ENCODE results near the gene RBM48. TPM values are rescaled to one million over a fixed set of nuclear protein-coding genes. Genes with fewer than 3 reads are reported as not detected.
A peak's percentile ranks its signal among the peaks of the same experiment; 100 is the strongest.

RBM48 gene
- total RNA-seq, 2 experiments from 2014 or later: 22.6 to 24.2 TPM

DNA sequence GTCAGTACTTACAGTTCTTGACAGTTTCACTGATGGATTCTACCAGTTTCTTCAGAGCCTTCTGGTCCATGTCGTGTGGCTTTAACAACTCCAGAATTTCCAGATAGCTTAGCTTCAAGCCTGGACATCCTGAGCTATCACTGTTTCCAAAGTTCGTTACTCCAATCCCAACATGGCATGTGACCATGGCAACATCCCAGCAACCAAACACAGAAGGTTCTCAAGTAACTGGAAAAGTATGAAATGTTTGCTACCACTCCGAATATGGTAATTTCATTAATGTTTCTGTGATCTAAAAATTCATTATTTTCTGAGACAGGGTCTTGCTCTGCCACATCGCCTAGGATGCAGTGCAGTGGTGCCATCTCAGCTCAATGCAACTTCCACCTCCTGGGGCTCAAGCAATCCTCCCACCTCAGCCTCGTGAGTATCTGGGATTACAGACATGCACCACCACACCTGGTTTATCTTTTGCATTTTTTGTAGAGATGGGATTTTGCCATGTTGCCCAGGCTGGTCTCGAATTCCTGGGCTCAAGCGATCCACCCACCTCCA lies 29.3 kb downstream of the RBM48 start:
- POLR2A ChIA-PET: interaction anchor here (0.5 kb wide), 1 partner anchor 275 kb away, joined by 3 read pairs; no protein-coding TSS in a partner anchor
- ATAC-seq (ENCODE audit: low read depth): no peak
- Mint-ChIP-seq H3K36me3 (peaks cover 3% of the 10 kb centered on the region), H3K27me3 (peaks cover 4% of the 10 kb centered on the region), H3K4me1 (no peaks in the 10 kb centered on the region), H3K27ac (no peak overlapping the region), H3K9me3 (no peaks in the 10 kb centered on the region), H3K4me3 (no peak overlapping the region)
- DNase-seq: no peak

DNA sequence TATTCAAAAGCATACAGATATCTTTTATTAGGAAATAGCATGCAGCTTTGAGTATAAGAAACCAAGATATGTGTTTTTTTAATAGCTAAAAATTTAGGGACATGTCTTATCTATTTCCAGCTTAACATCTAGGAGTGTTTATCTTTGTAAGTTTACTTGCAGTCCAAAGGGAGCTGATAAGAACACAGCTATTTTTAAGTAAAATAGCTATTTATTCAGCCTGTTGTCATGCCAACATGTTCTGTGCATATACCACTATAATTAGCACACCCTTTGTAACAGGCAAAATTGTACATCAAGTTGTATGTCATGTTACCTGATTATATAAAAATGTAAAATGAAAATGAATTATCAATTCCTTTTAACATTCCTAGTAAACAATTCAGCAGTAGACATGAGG lies 32.0 kb downstream of the RBM48 start:
- no peak for DNase-seq
- POLR2A ChIA-PET: no interaction called here
- Mint-ChIP-seq H3K4me1 (no peaks in the 10 kb centered on the region), H3K9me3 (no peaks in the 10 kb centered on the region), H3K4me3 (no peak overlapping the region), H3K27me3 (no peaks in the 10 kb centered on the region), H3K27ac (no peak overlapping the region), H3K36me3 (peaks cover 7% of the 10 kb centered on the region)
- ATAC-seq (ENCODE audit: low read depth): no peak

DNA sequence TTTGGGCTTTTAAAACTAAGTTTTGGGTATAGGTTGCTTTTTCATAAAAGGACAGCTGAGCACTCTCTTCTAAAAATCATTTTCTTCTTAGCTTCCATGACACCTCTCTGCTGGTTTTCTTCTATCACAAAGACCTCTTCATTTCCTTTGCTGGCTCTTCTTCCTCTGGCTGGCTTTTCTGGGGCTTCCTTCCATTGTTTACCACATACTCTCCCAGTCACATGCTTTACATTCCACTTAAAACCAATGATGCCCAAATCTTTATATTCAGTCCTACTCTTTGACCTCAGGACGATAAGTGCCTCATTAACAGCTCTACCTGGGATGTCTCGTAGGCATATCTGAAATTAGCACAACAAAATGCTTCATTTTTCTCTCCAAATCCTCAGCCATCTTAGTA lies 34.8 kb downstream of the RBM48 start:
- no peak overlapping the region for H3K4me3 Mint-ChIP-seq
- H3K27ac Mint-ChIP-seq: no peak overlapping the region
- H3K36me3 Mint-ChIP-seq: peaks cover 11% of the 10 kb centered on the region
- DNase-seq (no peak), ATAC-seq (ENCODE audit: low read depth) (no peak)
- no peaks in the 10 kb centered on the region for H3K27me3 Mint-ChIP-seq
- POLR2A ChIA-PET: interaction anchor here (0.7 to 1.3 kb wide), 2 partner anchors 26 to 35 kb away, joined by 3 read pairs; partner anchors contain the start of genes PEX1 and RBM48
- H3K4me1 Mint-ChIP-seq: no peaks in the 10 kb centered on the region
- no peaks in the 10 kb centered on the region for H3K9me3 Mint-ChIP-seq

DNA sequence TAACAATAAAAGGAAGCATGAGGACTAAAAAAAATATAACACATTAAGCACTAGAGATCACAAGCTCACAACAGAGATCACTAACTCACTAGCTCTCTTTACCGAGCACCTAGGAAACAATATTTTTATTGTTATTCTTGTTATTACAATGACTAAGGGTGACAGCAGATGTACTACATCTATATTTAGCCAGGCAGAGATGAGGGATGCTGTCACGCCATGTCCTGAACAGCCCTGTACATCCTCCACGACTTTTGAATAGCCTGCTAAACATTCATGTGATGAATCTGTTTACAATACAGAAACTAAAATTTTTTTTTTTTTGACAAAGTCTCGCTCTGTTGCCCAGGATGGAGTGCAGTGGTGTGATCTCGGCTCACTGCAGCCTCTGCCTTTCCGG lies 38.9 kb downstream of the RBM48 start:
- DNase-seq (no peak), ATAC-seq (ENCODE audit: low read depth) (no peak)
- Mint-ChIP-seq H3K4me1 (no peaks in the 10 kb centered on the region), H3K4me3 (no peak overlapping the region), H3K9me3 (no peaks in the 10 kb centered on the region), H3K36me3 (peaks cover 15% of the 10 kb centered on the region), H3K27ac (no peak overlapping the region), H3K27me3 (no peaks in the 10 kb centered on the region)
- POLR2A ChIA-PET: no interaction called here

DNA sequence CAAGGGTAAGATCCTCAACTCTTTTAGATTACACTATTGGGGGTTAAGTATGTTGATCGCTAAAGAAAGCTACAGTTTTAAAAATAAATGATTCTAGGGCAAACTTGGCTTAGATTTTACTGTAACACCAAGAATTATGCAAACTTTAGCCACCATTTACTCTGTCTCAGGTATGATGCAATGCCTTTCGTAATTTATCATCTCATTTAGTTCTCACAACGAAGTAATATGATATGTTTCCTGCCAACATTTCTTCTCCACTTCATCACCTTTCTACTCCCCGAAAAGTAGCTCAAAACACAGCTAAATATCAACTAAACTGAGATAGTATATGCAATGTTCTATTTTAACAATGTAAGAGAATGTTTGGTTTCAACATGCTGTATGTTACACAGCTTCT lies 40.5 kb downstream of the RBM48 start:
- H3K27me3 Mint-ChIP-seq: no peaks in the 10 kb centered on the region
- DNase-seq (no peak), ATAC-seq (ENCODE audit: low read depth) (no peak)
- POLR2A ChIA-PET: no interaction called here
- H3K4me1 Mint-ChIP-seq: peaks cover 2% of the 10 kb centered on the region
- H3K27ac Mint-ChIP-seq: peak overlapping the region; percentile 38
- no peaks in the 10 kb centered on the region for H3K9me3 Mint-ChIP-seq
- peaks cover 18% of the 10 kb centered on the region for H3K36me3 Mint-ChIP-seq
- no peak overlapping the region for H3K4me3 Mint-ChIP-seq

DNA sequence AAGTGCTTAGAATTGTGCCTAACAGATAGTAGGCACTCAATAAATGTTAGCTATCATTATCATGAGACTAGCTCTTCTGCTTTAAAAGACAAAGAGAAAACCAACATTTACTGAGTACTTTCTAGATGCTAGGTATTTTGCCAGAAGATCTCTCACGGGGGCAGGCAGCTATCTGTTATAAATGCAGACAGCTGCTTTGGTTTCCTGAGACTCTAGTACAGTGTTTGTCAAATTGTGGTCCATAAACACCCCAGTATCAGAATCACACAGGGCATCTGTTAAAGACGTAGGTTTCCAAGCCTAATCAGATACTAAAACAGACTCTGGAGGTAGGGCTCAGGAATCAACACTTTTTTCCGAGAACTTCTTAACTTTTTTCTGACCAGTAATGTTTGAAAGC lies 47.7 kb downstream of the RBM48 start:
- H3K36me3 Mint-ChIP-seq: peaks cover 31% of the 10 kb centered on the region
- H3K27ac Mint-ChIP-seq: no peak overlapping the region
- POLR2A ChIA-PET: interaction anchor here (1.0 to 1.3 kb wide), 2 partner anchors 14 to 48 kb away, joined by 3 read pairs; partner anchors contain the start of genes FAM133B, PEX1 and RBM48
- no peaks in the 10 kb centered on the region for H3K9me3 Mint-ChIP-seq
- H3K4me1 Mint-ChIP-seq: peaks cover 4% of the 10 kb centered on the region
- ATAC-seq (ENCODE audit: low read depth) (no peak), DNase-seq (no peak)
- no peak overlapping the region for H3K4me3 Mint-ChIP-seq
- H3K27me3 Mint-ChIP-seq: no peaks in the 10 kb centered on the region

DNA sequence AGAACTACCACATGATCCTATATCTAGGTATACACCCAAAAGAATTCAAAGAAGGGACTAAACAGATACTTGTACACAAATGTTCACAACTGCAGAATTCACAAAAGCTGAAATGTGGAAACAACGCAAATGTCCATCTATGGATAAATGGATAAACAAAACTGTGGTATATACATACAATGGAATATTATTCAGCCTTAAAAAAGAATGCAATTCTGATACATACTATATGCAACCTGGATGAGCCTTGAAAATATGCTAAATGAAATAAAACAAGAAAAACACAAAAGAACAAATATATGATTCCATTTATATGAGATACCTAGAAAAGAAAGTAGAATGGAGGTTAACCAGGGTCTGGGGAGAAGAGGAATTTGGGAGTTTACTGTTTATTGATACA lies 54.4 kb downstream of the RBM48 start:
- H3K9me3 Mint-ChIP-seq: peaks cover 4% of the 10 kb centered on the region
- ATAC-seq (ENCODE audit: low read depth) (no peak), DNase-seq (no peak)
- H3K27me3 Mint-ChIP-seq: no peaks in the 10 kb centered on the region
- peaks cover 27% of the 10 kb centered on the region for H3K36me3 Mint-ChIP-seq
- peaks cover 22% of the 10 kb centered on the region for H3K4me1 Mint-ChIP-seq
- H3K27ac Mint-ChIP-seq: no peak overlapping the region
- no peak overlapping the region for H3K4me3 Mint-ChIP-seq
- POLR2A ChIA-PET: no interaction called here

DNA sequence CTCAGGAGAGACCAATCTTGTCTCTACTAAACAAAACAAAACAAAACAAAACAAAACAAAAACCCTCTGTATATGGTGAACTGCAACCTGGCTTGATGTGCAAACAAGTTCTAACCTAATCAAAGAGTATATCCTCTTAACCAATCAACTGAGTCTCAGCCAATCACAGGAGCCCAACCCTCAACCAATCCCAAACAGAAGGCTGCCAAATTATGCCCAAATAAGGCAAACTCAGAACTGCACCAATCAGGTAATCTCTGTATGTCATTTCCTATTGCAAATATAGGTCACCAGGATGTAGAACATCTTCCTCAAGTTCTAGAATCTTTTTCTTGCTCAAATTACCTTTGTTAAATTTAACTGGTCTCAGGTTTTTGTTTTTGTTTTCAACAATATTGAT lies 56.4 kb downstream of the RBM48 start:
- ATAC-seq (ENCODE audit: low read depth): peak; percentile 5

DNA sequence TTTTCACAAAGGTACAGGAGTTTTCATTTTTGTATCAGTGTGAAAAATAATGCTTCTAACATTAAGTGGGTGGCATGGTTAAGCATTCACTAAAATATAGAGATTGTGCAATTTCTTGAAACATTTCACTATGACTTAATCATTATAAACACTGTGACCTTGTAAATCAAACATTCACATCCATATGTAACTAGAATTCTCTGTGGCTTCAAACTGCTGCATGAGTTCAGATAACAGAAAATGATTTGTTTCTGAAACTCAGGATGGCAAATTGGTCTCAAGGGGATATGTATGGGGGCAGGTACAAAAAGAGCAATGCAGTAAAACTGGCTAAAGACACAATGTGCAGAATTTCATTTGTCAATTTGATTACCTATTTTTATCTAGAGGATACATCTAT lies 57.8 kb downstream of the RBM48 start:
- Mint-ChIP-seq H3K27ac (peak overlapping the region; percentile 15), H3K4me3 (peak overlapping the region; percentile 0), H3K36me3 (peaks cover 21% of the 10 kb centered on the region), H3K27me3 (peaks cover 1% of the 10 kb centered on the region), H3K9me3 (peaks cover 4% of the 10 kb centered on the region), H3K4me1 (peaks cover 38% of the 10 kb centered on the region)
- DNase-seq (no peak), ATAC-seq (ENCODE audit: low read depth) (no peak)
- POLR2A ChIA-PET: no interaction called here

More for the DNA sequence above, 56.4 kb downstream of the RBM48 start:
- H3K27me3 Mint-ChIP-seq: no peaks in the 10 kb centered on the region
- peak overlapping the region; percentile 63 for H3K27ac Mint-ChIP-seq
- peaks cover 27% of the 10 kb centered on the region for H3K36me3 Mint-ChIP-seq
- POLR2A ChIA-PET: interaction anchor here (1.5 kb wide), 1 partner anchor 11 kb away, joined by 5 read pairs; no protein-coding TSS in a partner anchor
- no peak for DNase-seq
- peaks cover 4% of the 10 kb centered on the region for H3K9me3 Mint-ChIP-seq
- H3K4me1 Mint-ChIP-seq: peaks cover 35% of the 10 kb centered on the region
- peak overlapping the region; percentile 32 for H3K4me3 Mint-ChIP-seq

DNA sequence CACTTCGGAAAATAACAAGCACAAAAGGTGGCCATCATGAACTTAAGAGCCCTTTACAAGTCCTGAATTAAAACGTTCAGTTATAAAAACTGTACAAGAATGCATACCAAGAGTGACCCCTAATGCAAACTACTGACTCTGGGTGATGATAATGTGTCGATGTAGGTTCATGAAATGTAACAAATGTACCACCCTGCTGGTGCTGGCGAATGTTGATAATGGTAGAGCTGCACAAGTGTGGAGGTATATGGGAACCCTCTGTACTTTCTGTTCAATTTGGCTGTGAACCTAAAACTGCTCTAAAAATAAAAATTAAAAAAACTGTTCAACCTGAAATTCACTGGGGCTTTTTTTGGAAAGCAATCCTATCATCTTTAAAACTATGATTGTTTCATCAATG lies 58.2 kb downstream of the RBM48 start:
- H3K27ac Mint-ChIP-seq: no peak overlapping the region
- DNase-seq (no peak), ATAC-seq (ENCODE audit: low read depth) (no peak)
- H3K27me3 Mint-ChIP-seq: peaks cover 5% of the 10 kb centered on the region
- POLR2A ChIA-PET: no interaction called here
- peaks cover 4% of the 10 kb centered on the region for H3K9me3 Mint-ChIP-seq
- H3K36me3 Mint-ChIP-seq: peaks cover 21% of the 10 kb centered on the region
- H3K4me3 Mint-ChIP-seq: peak overlapping the region; percentile 32
- peaks cover 38% of the 10 kb centered on the region for H3K4me1 Mint-ChIP-seq

Other genes with a start within 250 kb of the RBM48 start
- gene GATAD1, start 81.3 kb upstream of the RBM48 start, total RNA-seq: 10 to 100 TPM; 24.9 to 28.0 TPM
- not detected for gene ERVW-1, start 50.8 kb upstream of the RBM48 start, total RNA-seq
- 10 to 100 TPM; 23.5 to 24.4 TPM for gene PEX1, start 275 bp upstream of the RBM48 start, total RNA-seq
- gene FAM133B, start 61.6 kb downstream of the RBM48 start, total RNA-seq: 10 to 100 TPM; 32.3 to 33.3 TPM

Data from activated naive CD8-positive, alpha-beta T cell treated with anti-CD3 and anti-CD28 coated beads, Interleukin-2, amount 10 ng/mL, durations not matched to agents 7 days and 5 days (primary cell).